DMS53 (cell line): Measurements from ENCODE around the gene GABRA4.

ENCODE experiments used
- DNase-seq: peaks from one replicate; lab custom pipeline; 2025; lab: John Stamatoyannopoulos, UW

Gene GABRA4

DNA sequence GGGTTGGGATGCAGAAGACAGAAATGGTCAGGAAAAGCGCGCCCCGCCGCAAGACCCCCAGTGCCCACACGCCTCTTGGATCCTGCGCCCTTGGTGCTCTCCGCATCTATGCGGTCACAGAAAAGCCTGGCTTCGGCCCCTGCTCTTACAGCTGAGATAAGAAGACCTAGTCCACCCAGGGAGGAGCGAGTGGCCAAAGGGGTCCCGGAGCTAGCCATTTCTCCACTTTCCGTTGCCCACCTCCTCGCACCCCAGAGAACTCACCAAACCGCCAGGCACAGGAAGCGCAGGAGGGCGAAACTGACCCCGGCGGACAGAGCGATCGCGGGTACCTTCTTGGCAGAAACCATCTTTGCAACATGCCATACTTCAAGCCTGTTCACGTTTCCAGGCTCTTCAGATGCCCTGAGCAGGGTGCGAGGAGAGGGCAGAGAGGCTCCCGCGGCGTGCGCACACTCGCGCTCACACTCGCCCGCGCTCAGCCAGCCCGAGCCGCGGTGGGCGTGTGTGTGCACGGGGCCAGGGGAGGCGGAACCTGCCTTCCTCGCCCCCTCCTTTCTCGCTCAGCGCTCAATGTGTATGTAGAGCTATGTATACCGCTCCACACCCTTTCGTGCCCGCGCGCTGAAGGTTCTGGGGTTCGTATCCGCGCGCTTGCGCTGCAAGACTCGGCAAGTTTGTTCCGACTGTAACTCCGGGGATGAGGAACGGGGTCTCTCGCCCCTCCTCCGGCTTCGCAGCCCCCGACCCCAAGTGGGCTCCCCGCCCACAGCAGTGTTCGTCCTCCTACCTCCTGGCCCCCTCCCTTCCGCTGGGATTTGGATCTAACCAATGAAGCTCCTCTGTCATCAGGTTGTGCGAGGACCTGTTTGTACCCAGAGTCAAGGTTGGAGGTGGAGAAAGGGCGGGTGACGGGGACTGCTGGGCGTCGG, at the start of gene GABRA4:
Gene GABRA4 (minus strand): TSS at position 507 of the 932 bp plus-strand sequence. CDS start 157 bp downstream, at position 350.
- peak; percentile 58 for DNase-seq

DNA sequence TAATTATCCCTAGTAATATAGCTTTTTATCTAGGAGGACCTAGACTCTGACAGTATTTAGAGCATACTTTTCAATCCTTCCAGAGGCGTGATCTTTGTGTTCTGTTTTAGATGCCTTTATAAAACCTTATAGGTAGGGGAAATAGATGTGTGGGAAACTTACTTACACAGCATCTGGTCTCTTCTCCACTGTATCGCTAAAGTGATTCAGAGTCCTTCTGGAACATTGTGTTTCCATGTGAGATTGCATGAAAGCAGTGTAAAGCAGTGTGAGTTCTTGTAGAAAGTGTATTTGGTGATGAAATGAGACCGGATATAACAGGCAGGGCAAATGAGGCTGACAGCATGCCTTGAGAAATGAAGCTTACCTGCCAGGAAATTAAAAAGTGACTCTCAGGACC, 47.4 kb upstream of the GABRA4 start:
- no peak for DNase-seq

DNA sequence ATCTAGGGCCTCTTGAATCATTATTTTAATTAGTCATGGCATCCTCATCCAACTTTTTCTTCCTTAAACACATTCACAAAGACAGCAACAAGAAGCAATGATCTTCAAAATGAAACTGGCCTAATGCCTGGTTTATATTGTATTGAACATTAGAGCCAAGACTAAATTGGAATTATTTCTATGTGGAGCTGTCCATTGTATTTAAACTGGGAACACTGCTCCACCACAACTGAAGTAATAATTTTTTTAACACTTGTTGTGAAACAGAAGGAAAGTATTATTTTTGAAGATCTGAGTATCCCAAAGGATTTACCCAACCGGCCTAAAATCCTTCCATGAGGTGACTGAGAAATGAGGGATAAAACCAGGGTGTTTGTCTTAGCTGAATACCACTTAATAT, 44.9 kb upstream of the GABRA4 start:
- no peak for DNase-seq

DNA sequence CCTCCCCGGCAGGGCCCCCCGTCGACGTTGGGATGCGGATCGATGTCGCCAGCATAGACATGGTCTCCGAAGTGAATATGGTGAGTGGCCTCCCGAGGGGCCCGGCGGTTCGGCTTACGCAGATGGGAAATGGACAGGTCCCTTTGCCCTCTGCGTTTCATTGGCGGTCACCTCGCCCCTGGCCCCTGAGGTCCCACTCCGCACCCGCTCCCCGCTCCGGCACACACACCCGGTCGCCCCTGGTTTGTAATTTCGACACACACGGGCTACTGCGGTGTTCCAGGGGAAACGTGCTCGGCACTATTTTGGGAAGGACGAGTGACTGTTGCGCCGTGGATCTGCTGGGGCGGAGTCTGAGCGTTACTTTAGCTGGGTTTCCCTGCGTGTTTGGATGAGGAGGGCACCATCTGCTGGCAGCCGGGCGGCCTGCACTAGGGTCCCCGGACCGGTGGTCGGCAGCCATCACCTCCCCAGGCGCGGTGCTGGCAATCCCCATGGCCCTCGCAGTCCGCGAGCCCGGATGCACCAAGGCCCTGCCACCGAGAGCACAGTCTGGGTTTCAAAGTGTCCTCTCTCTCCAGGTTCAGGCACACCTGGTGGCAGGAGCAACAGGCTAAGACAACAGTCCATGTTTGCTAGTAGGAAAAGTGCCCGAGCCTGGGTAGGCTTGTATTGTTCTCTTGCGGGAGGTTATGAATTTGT, 39.2 kb upstream of the GABRA4 start:
- peak; percentile 84 for DNase-seq

DNA sequence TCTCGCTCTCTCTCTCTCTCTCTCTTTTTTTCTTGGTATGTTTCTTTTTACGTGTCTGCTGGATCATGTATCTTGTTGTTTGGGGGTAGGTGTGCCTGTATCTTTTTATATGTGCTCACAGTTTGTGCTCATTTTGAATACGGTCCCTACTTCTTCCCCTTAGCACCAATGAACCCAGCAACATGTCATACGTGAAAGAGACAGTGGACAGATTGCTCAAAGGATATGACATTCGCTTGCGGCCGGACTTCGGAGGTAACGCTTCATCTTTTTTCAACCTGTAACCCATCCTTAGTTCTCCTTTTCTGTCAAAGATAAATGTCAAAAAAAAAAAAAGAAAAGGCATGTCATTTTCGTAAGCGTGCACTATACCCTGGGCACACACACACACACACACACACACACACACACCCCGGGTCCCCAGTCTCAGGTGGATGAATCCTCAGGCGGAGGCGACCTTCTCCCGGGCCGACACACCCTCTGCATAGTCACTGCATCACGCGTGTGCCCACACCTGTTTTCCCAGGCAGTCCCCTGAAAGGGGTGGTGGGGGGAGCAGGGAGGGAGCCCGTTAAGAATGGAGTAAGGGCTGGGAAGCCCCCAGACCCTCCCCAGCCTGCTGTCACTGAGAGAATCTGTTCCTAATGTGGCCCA, 38.5 kb upstream of the GABRA4 start:
- peak; percentile 81 for DNase-seq

DNA sequence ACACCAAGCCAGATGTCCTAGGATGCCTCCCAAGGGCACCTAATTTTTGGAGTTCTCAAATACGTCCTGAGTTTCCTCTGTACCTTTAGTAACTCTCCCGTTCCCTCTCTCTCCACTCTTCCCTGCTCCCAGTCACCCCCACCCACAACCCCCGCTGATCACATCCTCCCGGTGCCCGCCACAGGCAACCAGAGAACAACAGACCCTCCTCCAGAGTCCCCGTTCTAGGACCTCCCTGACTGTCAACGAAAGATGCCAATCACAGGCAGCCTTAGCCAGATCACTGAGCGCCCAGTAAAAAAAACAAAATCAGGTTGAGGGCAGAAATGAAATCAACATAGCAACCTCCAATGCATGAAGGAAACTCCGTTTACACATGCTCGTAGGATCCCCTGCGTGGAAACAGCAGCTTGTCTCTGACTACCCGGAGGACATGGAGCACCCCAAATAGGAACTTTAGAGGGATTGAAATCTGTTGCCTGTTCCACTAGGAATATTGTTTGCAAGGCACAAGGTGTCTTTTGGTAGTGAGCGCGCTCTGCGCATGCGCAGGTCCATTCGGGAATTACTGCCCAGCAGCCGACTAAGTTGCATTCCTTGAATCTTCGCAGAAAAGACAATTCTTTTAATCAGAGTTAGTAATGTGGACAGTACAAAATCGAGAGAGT, 37.8 kb upstream of the GABRA4 start, which contains the start of gene GABRB1:
Gene GABRB1 (plus strand): TSS at position 557 of the 668 bp plus-strand sequence.
- peak; percentile 77 for DNase-seq

DNA sequence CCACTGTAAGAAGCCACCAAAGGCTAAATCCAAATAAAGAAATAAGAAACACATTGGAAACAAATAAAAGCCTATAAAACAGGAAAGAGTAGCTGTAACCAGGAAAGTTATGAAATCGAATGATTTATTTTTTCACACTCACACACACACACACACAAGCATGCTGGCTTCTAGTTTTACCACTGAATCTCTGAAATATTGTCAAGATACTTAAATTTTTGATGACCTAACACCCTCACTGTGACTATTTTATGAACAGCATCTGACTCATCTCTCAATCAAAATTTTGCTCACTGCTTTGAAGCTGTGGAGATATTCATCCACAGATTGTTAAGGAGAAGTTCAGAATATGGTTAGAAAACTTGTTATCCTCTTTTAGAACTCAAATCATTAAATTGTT, 24.1 kb upstream of the GABRA4 start:
- DNase-seq: peak; percentile 11

DNA sequence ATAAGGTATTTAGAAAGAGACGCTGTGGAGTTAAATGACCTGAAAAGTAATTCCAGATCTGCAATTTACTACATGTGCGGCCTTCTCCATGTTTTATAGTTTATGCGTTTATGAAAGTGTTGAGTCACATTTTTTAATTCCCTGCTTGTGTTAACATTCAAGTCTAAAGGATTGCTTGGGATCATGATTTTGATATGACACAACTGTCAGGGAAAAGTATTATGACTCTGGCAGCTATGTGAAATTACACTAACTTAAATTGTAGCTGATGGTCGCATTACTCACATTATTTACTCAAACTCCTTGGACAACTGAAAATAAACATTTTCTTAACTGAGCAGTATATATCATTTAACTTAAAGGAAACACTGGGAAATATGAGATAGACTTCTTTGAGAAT, 23.7 kb upstream of the GABRA4 start:
- DNase-seq: no peak

DNA sequence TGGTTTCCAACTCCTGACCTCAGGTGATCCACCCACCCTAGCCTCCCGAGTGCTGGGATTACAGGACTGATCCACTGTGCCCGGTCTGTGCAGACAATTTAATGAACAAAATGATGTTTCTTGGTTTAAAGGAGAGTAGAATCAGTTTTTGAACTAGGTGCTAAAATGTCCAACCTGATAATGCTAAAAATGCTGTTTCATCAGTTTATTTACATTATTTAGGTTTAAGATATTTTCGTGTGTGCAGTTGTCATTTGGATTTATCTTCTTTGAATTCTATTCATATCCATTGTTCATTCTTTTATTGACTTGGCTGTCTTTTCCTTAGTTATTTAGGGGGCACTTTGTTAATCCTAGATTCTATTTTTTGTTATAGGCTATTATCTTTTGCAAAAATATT, 20.0 kb upstream of the GABRA4 start:
- no peak for DNase-seq

DNA sequence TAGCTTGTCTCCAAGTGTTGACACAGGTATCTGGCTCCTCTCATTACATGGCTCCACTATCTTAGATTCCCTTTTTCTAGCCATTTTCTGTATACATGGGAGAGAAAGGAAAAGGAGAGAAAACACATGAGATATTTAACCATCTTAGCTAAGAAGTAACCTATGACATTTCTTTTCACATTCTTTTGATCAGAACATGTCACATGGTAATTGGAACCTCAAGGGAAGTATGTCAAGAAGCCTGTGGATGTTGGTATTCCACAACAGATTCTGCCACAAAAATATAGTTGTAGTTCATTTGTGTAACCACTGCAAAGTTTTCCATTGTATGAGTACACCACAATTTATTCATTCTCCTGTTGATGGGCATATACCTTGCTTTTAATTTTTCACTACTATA, 19.3 kb upstream of the GABRA4 start:
- no peak for DNase-seq

DNA sequence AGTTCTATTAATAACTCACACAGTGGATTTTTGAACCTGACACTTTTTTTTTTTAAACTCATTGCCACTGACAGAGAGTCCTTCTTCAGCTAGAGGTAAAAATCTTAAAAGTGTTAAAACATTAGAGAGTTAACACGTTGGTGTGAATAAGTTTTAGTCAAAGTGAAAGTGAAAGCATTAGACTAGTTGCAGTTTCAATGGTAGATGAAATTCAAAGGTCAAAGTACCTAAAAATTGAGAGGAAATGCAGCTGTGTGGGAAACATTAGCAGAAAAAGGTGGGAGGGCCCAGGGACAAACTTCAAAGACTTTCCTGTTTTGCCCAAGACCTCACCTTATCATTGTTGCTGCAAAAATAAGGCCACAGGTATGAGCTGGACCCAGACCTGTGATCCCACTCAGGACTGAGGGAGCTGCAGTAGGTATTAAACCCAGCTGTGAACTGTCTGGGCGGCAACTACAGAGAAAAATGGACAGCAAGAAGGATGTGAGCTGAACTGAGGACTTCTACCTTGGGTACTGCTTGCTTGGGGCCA, 17.6 kb upstream of the GABRA4 start:
- DNase-seq: peak; percentile 31

DNA sequence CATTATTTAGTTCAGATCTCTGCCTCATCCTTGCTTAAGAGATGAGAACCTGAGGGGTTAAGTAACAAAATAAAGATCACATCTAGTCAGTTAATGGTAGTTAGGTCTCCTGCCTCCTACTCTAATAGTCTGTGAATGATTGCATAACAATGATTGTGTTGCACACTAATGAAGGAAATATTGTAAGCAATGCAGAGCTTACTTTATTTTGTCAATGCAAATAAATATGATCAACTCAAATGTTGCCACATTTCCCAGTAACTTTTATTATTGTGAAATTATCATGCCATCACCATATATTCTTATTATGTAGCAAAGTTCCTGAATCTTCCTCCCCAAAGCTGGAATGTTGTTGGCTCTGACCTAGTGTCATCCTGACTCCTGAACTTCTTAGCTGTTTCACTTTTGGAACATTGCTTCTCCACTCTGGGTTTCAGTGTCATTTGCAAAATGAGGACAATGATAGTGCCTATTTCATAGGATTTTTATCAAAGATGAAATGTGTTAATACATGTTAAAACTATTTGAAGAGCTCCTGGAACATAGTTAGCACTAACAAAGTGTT, 17.0 kb upstream of the GABRA4 start:
- DNase-seq: no peak

DNA sequence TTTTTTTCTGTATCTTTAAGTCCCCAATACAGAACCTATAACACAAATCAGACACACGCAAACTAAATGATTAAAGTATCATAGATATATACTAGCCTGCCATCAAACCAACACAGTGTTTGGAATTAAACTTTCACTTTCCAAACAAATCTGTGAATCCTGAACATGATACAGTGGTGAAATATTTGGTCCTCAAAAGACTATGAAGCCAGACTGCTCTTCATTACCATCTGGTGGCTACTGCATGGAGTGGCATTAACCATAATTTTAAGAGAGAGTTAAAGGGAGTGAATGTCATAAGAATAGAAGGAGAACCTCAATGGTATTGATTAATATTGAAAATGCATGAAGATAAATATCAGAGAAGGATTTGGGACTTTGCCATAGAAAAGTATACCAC, 9.2 kb upstream of the GABRA4 start:
- DNase-seq: peak; percentile 47

DNA sequence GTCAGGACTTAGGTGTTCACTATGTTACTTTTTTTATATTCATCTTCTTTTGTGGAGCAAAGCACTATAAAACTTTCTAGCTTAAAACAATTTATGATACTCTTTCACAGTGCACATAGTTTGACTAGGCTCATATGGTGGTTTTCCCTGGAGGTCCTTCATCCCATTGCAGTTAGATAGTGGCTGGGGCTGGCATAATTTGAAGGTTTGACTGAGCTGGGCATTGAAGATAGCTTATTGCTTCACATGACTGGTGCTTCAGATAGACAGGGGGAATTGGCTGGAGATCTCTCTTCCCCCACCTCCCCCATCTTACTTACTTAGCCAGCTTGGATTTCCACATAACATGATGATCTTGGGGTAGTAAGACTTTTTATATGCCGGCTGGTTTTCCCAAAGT, 7.0 kb upstream of the GABRA4 start:
- DNase-seq: no peak

DNA sequence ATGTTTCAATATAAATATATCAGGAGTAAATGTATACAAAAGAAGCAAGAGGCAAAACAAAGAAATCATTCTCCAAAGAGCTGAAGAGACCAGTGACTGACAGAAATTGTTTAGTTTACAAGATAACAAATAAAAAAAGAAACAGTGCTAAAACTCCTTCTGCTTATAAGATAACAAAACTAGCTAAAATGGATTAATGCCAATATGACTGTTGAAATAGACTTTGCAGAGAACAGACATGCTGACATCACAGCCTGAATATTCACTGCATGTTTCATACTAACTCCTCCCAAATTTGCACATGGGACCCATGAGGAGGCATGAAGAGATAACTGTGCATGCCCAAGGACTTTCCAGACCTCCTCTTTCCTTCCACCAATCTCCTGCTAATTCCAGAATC, 6.2 kb upstream of the GABRA4 start:
- no peak for DNase-seq

DNA sequence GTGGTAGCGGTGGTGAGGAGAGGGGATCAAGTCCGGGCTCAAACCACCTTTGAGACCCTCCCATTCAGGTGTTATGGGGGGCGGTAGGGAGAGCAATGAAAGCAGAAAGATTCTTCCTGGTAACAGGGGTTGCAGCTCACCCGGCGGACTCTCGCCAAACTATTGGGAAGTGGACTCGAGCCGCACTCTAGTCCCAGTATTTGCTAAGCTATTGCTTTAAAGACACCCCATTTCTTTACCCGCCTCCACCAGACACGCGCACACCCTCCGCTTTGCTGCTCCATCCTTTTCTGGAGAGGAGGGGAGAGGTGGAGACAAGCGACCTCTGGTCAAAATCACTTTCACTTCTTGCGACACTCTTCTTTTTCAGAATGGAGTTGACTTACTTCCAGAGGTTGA, 625 bp upstream of the GABRA4 start:
- peak; percentile 52 for DNase-seq

DNA sequence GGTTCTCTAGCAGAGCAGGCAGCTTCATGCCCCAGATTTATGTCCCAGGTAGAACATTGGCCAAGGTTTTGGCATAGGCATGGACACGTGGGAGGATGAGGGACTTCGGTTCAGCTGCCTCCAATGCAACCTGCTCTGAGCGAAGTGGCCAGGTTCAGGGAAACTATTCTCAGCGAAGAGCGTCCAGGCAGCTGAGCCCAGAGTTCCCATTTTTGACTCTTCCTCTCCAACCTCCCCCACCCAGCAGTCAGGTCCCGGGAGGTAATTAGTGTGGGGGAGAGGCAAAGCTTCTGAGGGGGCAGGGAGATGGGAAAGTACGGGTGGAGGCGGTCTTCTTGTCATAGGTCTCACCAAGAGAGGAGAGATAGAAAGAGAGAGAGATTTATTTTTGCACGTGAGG, 1.0 kb downstream of the GABRA4 start:
- no peak for DNase-seq

DNA sequence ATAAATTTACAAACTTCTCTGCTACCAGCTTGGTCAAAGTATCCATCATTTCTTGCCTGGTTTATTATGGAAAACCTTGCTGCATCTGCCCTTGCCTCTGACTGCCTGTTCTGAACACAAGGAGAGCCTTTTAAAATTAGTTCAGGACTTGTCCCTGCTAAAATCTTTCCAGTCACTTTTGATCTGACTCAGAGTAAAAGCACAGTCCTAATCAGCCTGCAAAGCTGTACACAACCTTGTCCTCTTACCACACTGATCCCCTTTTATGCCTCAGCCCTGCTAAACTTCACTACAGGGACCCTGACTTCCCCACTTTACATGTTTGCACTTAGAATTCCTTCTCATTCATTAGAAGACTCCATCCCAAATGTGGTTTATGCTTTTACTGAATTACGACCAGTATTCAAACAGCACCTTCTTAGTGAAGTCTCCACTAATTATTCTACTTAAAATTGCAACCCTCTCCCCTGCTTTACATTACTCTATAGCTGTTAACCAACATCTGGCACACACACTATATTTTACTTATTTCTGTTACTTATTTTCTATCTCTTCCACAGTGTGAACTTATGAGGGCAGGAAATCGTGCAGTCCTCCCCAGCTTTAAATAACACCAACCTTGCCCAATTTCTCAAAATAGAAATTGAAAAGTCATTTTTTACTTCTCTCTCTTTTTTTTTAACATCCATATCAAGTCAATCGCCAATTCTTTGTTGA, 6.3 kb downstream of the GABRA4 start:
- DNase-seq: no peak

DNA sequence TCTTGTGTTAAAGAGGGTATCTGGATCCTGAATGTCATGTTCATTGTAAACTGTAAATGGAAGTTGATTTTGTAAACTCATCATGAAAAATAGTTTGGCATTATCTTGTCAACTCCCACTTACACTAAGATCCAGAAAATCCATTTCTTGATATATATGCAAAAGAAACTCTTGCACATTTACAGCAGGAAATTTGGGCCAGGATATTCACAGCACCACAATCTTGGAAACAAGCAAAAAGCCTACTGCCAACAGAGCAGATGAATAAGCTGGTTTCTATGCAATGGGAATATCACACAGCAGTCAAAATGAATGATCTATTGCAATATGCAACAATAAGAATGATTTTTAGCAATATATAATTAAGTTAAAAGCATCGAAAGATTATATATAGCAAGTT, 8.6 kb downstream of the GABRA4 start:
- DNase-seq: no peak

DNA sequence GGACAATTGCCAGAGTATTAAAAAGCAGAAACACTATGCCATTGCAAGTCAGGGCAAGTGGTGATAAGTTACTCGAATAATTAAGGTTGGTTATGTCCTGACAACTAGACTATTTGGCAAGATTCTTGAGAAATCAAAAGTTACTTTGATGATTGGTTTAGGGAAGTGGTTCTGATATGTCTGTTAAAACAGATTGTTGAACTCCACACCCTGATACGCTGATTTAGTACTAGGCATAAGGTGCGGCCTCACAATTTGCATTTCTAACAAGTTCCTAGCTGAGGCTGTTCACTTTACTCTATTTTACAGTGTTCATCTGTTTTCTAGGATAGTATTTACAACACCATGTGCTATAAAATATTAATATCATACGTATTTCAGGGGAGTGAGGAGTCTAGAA, 12.5 kb downstream of the GABRA4 start:
- no peak for DNase-seq

DNA sequence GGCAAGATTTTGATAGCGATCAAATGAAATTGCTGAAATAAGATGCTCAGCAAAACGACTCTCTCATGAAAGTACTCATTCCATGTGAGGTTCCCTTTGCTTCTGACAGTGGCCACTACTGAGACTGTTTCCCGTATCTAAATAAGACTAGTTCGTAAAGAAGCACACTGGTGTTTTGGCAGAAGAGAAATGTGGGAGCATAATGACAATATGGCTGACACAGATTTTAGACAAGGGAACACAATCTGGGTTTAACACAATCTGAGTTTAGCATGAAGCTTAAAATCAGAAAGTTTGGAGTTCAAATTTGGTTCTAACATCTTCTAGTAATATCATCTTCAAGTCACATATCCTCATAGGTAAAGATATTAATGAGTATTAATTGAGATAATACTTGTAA, 13.7 kb downstream of the GABRA4 start:
- no peak for DNase-seq
